ENCODE results near the gene PTPRJ. TPM values are rescaled to one million over a fixed set of nuclear protein-coding genes. Genes with fewer than 3 reads are reported as not detected.
"Not testable (repeated sequence)": the region's sequence is repeated elsewhere in the genome, so short reads cannot be mapped to it uniquely, and the experiment has no call there.

PTPRJ gene
- total and polyA plus RNA-seq, 2 experiments from 2014 or later = 9.3 to 16.4 TPM

DNA sequence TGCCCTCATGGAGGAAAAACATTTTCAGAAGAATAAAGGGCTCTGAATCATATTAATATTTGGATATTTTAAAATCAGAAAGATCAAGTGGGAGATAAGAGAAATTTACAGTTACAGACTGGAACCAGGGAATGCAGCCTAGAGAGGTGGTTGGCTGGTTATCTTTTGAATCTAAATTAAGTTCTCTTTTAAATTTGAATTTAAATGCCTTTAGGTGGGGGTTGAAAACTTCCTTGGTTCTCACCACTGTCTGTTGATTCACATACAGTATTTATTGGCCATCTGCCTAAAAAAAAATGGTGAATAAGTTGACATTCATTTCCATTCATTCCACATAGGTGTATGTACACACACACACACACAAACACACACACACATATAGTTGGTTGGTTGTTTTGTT lies 35.7 kb upstream of the PTPRJ start:
- Histone ChIP-seq H4K20me1 (ENCODE audit: insufficient read depth, poor library complexity, severe bottlenecking) (no peaks in the 10 kb centered on the region), H3K4me3 (no peak overlapping the region), H3K9me2 (replicated peaks; ENCODE audit: insufficient read depth) (no peaks in the 10 kb centered on the region), H2AFZ (no peak overlapping the region), H3K79me2 (no peaks in the 10 kb centered on the region), H3K27ac (no peak overlapping the region), H3K4me1 (ENCODE audit: insufficient read depth) (no peaks in the 10 kb centered on the region), H3K4me2 (no peak overlapping the region), H3K9me3 (ENCODE audit: low read depth) (no peaks in the 10 kb centered on the region), H3K27me3 (no peaks in the 10 kb centered on the region), H3K36me3 (replicated peaks; ENCODE audit: insufficient read depth, low read depth) (no peaks in the 10 kb centered on the region)
- no peak for TF ChIP-seq EZH2phosphoT487 (IDR thresholded peaks at IDR 0.05; ENCODE audit: low read depth, severe bottlenecking, unreplicated experiment)
- TF ChIP-seq, protein P1, sequence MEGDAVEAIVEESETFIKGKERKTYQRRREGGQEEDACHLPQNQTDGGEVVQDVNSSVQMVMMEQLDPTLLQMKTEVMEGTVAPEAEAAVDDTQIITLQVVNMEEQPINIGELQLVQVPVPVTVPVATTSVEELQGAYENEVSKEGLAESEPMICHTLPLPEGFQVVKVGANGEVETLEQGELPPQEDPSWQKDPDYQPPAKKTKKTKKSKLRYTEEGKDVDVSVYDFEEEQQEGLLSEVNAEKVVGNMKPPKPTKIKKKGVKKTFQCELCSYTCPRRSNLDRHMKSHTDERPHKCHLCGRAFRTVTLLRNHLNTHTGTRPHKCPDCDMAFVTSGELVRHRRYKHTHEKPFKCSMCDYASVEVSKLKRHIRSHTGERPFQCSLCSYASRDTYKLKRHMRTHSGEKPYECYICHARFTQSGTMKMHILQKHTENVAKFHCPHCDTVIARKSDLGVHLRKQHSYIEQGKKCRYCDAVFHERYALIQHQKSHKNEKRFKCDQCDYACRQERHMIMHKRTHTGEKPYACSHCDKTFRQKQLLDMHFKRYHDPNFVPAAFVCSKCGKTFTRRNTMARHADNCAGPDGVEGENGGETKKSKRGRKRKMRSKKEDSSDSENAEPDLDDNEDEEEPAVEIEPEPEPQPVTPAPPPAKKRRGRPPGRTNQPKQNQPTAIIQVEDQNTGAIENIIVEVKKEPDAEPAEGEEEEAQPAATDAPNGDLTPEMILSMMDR (IDR thresholded peaks at IDR 0.05; ENCODE audit: poor library complexity) = no peak
- TF ChIP-seq EZH2 (IDR thresholded peaks at IDR 0.05; ENCODE audit: borderline replicate concordance) = no peak
- no peak for DNase-seq (ENCODE audit: low spot score)

DNA sequence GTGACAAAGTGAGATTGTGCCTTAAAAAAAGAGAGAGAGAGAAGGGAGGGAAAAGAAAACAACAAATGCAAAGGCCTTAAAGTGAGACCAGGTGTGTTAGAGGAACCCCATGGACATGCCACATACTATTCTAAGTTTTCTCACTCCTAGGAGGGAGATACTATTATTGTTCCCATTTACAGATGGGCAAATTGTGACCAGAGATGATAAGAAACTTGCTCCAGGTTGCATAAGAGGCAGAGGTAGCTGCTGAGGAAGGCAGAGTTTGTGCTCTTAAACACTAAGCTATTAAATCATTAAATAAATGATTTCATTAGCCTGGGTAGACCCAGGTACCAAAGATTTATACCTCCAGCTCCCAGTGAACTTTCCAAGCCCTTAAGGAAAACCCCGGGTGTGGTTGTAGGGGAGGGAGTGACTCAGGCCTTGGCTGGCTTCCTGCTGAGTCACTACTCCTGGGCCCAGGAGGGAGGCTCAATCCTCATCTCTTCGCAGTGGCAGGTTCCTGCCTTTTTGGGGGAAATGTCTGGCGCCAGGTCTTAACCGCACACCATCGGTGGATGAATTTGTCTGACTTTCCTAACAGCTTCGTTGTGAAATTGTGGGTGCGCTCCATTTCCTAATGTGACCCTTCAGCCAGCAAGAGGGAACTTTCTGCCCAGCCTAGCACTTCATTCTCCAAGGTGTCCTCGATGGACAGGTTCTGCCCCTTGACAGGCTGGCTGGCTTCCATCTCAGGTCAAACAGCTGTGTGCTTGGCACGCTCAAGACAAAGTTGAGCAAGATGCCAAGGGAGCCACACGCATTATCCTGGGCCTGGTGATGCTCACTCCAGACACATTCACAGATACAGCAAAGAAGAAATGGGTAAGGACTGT lies 33.4 kb upstream of the PTPRJ start:
- DNase-seq (ENCODE audit: low spot score) = peak; percentile 79
- H3K4me3 ChIP-seq = no peak overlapping the region
- no peaks in the 10 kb centered on the region for H3K36me3 ChIP-seq (replicated peaks; ENCODE audit: insufficient read depth, low read depth)
- no peak overlapping the region for H3K4me2 ChIP-seq
- WGBS (ENCODE audit: low lambda C conversion rate, missing lambda C conversion rate) = 66% methylated on average over 10 of the region's 10 CpGs
- no peak overlapping the region for H3K27ac ChIP-seq
- no peaks in the 10 kb centered on the region for H3K9me3 ChIP-seq (ENCODE audit: low read depth)
- H3K27me3 ChIP-seq = no peaks in the 10 kb centered on the region
- no peaks in the 10 kb centered on the region for H3K4me1 ChIP-seq (ENCODE audit: insufficient read depth)
- H3K9me2 ChIP-seq (replicated peaks; ENCODE audit: insufficient read depth) = no peaks in the 10 kb centered on the region
- no peak overlapping the region for H2AFZ ChIP-seq
- no peaks in the 10 kb centered on the region for H4K20me1 ChIP-seq (ENCODE audit: insufficient read depth, poor library complexity, severe bottlenecking)
- H3K79me2 ChIP-seq = no peaks in the 10 kb centered on the region
- no peak for TF ChIP-seq EZH2phosphoT487 (IDR thresholded peaks at IDR 0.05; ENCODE audit: low read depth, severe bottlenecking, unreplicated experiment)
- no peak for TF ChIP-seq EZH2 (IDR thresholded peaks at IDR 0.05; ENCODE audit: borderline replicate concordance)
- TF ChIP-seq, protein P1 (IDR thresholded peaks at IDR 0.05; ENCODE audit: poor library complexity) = no peak

DNA sequence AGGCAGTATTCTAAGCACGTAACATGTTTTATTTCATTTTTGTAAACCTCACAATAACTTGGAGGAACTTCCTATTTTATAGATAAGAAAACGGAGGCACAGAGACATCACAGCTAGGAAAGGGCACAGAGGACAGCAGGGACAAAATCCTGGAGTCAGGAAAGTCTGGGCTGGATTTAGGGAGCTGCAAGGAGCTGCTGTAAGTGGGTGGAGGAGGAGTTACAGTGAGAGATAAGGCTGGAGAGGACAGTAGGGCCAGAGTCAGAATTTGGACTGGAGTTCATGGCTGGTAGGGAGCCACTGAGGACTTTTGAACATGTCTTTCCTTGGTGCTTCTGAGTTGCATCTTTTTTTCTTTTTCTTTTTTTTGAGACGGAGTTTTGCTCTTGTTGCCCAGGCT lies 32.2 kb upstream of the PTPRJ start:
- Histone ChIP-seq H2AFZ (no peak overlapping the region), H3K36me3 (replicated peaks; ENCODE audit: insufficient read depth, low read depth) (no peaks in the 10 kb centered on the region), H4K20me1 (ENCODE audit: insufficient read depth, poor library complexity, severe bottlenecking) (no peaks in the 10 kb centered on the region), H3K27ac (no peak overlapping the region), H3K9me3 (ENCODE audit: low read depth) (no peaks in the 10 kb centered on the region), H3K27me3 (no peaks in the 10 kb centered on the region), H3K9me2 (replicated peaks; ENCODE audit: insufficient read depth) (no peaks in the 10 kb centered on the region), H3K4me3 (no peak overlapping the region), H3K4me2 (no peak overlapping the region), H3K4me1 (ENCODE audit: insufficient read depth) (no peaks in the 10 kb centered on the region), H3K79me2 (no peaks in the 10 kb centered on the region)
- no peak for TF ChIP-seq EZH2phosphoT487 (IDR thresholded peaks at IDR 0.05; ENCODE audit: low read depth, severe bottlenecking, unreplicated experiment)
- TF ChIP-seq, protein P1 (IDR thresholded peaks at IDR 0.05; ENCODE audit: poor library complexity) = no peak
- no peak for TF ChIP-seq EZH2 (IDR thresholded peaks at IDR 0.05; ENCODE audit: borderline replicate concordance)
- DNase-seq (ENCODE audit: low spot score) = no peak
- 67% methylated on average over 3 of the region's 3 CpGs for WGBS (ENCODE audit: low lambda C conversion rate, missing lambda C conversion rate)

DNA sequence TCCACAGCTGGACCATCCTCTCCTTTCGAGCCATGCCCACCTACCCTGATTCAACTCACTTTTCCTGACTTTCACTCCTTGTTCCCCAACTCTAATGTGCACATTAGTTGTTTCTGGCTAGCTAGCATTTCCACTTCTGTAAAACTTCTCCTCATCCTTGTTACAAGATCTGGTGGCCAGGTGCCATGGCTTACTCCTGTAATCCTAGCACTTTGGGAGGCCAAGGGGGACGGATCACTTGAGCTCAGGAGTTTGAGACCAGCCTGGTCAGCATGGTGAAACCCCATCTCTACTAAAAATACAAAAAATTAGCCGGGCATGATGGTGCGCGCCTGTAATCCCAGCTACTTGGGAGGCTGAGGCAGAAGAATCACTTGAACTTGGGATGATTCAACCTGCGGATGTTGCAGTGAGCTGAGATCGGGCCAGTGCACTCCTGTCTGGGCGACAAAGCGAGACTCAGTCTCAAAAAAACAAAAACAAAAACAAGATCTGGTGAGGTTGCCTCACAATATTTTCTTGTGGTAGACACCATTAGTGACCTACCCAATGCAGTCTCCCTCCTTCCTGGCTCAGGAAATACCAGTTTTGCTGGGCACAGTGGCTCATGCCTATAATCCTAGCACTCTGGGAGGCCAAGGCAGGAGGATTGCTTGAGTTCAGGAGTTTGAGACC lies 31.2 kb upstream of the PTPRJ start:
- H3K9me3 ChIP-seq (ENCODE audit: low read depth); DNase-seq (ENCODE audit: low spot score); H2AFZ ChIP-seq; H3K4me2 ChIP-seq; H3K4me1 ChIP-seq (ENCODE audit: insufficient read depth); H3K27me3 ChIP-seq; H3K4me3 ChIP-seq; H3K36me3 ChIP-seq (replicated peaks; ENCODE audit: insufficient read depth, low read depth); H3K9me2 ChIP-seq (replicated peaks; ENCODE audit: insufficient read depth); H3K79me2 ChIP-seq; H3K27ac ChIP-seq; H4K20me1 ChIP-seq (ENCODE audit: insufficient read depth, poor library complexity, severe bottlenecking): not testable (repeated sequence)
- WGBS (ENCODE audit: low lambda C conversion rate, missing lambda C conversion rate) = 87% methylated on average over 9 of the region's 9 CpGs

All from hepatocyte (in vitro differentiated cells).